IPS-11a (cell line): ENCODE results near the gene MYO1B.

ENCODE experiments used
- H3K4me3 ChIP-seq: one replicate; pipeline ENCODE4 v1.5.1; 2013; ENCODE audit warnings: low read depth, low read length, control low read depth

Gene MYO1B

DNA sequence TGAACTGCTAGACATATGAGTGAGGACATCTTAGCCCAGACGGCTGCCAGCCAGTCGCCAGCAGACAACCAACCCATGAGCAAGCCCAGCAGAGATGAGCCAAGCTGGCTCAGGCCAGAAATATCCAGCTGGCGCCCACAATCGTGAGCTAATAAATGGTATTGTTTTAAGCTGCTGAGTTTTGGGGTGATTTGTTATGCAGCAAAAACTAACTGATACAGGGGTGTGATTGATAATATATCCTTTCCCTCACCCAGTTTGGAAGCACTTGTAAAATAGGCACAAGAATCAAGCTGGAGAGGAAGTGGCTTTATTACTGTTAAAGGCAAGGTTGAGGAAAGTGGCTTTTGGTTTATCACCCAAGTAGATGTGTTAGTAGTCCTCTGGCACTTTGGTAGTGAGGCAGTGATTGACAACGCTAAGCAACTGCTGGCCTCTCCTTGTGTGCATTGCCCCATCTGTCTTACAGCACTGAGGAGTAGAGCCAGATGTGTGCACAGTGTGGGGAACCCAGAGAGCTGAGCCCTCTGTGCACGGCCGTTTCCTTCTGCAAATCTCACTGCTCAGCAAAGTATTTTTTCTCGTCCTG, 110.1 kb downstream of the MYO1B start:
- H3K4me3 ChIP-seq = no peak overlapping the region

DNA sequence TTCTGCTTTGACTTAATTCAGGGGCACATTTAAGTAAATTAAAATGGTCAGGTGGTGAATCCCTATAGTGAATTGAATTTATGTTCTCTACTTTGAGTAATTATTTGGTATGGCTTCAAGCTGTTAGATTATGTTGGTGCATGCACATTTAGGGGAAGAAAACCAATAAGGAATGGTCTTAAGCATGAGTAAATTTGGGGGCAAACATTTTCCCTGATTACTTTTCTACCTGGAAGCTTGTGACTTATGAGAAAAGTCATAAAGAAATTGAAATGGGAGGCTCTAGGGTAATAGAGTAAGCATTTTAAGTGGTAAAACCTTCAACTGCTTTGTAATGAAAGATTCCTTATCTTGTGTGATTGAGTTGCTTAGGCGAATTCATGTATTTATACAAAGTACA, 112.5 kb downstream of the MYO1B start:
- no peak overlapping the region for H3K4me3 ChIP-seq

DNA sequence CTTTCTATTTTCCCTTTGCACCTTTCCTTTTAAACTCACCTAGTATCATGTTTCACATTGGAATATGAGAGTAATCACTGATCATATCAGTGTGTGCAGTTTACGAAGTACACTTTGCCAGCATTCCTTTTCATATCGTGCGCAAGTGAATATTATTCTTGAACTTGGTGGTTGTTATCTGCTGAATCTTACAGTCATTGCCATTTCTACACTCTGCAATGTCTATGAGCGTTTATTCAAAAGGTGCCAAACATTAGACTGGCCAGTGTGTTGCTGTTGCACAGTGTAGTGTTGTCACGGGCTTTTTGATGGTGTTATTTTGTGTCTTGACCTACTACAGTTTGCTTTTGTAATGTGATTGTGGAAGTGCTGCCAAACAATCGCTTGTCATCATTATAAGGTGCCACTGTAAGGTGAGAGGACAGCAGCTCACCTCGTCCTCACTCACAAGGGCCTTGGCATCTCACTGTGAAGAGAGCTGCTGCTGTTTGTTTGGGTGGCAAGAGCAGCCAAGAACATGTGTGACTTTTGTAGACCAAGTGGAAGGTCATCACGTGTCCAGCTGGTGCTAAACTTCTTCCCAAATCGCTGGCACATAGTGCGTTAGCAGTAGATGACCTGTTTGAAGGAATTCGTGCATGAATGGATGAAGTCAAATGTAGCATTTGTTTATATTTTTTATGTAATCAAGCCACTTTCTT, 113.3 kb downstream of the MYO1B start:
- H3K4me3 ChIP-seq = no peak overlapping the region

DNA sequence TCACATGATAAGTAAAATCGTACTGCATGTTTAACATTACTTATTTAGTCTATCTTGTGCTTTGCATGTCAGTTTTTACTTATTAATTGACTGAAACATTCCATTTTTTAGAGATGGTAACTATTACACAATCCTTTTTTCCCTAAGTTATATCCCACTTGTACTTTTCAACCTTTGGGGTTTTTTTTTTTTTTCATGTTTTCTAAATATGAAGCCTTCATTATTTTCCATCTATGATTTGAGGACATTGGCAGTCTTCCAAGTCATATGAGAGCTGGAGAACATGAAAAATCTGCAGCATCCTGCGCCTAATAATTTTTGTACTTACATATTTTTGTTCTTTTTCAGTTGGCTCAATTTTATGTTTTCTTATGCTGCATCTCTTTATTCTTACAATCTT, 113.9 kb downstream of the MYO1B start:
- H3K4me3 ChIP-seq = no peak overlapping the region

DNA sequence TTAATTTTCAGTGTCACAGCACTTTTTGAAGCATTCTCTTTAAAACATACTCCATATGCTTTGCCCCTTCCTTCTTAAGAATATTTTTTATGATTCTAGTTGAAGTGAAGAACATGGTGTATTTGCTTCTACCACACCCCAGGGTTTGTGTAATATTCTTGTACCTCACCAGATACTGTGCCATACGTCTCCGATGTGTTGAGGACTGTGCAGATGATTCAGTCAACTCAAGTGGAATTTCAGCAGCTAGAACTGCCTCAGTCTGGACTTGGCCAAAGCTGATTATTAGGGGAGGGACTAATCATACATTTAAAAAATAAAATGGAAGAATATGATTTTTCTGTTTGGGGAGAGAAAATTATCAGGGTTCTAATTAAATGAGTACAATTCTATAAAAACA, 115.7 kb downstream of the MYO1B start:
- H3K4me3 ChIP-seq = no peak overlapping the region

DNA sequence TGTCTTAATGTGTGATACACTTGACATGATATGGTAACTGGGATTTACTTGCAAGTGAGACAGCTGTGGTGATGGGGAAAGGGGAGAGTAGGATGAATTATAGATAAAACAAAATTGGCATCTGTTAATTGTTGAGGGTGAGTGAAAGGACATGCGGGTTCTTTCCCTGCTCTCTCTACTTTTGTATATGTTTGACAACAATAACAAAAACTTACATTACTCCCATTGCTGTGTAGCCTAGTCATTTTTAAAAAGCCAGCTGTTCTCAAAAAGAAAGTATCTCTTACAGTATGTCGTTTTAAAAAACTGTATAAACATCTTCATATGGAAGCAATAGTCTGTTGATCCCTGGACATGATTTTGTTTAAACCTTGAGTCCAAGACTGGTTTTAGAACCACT, 117.6 kb downstream of the MYO1B start:
- no peak overlapping the region for H3K4me3 ChIP-seq

DNA sequence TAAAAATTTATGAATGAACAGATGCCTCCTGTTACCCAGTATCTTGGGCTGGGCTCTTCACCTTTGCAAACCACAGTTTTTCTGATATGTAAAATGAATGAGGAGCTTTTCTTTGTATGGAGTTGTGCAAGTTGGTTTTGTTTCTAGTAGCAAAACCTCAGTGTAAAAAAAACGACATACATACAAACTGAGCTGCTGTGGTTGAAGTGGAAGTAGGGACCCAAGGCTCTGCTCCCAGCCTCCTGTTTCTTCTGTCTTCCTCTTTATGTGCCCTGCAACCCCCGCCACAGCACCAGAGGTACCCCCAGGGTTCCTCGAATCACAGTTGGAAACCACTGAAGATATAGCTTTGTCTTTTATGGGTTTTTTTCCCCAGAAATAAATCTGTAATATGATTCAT, 118.1 kb downstream of the MYO1B start:
- no peak overlapping the region for H3K4me3 ChIP-seq

DNA sequence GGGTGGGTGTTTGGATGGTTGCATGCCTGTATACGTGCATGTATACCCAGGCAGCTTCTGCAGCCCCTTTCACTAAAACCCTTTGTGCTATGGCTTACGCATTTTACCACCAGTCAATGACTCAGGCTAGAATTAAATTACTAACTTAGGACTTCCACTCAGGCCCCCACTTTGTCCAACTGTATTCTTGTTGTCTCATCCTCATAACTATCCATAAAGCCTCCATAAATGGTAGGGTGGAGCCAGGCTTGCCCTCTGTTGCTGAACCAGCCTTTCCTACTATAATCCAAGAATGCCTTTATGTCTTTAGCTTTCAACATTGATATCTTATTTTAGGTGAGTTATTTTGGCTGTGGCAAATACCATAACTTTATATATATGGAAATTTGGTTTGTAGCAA, 119.9 kb downstream of the MYO1B start:
- H3K4me3 ChIP-seq = no peak overlapping the region

DNA sequence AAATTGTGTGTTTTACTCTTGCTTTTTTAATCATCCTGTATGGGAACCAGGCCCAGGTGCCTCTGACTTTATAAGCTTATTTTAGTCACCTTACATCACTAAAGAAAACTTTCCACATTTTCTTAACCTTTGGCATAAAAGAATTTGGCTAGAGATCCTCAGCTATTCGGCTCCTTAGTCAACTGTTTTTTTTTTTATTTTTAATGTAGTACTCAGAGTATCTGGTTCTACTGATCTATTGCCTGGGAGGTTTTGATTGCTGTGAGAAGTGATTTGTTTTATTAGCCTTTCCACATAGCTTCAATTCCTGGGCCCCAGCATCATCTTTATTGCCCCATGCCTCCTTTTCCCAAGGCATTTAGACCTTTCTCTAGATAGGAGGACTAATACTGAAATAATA, 121.0 kb downstream of the MYO1B start:
- H3K4me3 ChIP-seq = no peak overlapping the region

DNA sequence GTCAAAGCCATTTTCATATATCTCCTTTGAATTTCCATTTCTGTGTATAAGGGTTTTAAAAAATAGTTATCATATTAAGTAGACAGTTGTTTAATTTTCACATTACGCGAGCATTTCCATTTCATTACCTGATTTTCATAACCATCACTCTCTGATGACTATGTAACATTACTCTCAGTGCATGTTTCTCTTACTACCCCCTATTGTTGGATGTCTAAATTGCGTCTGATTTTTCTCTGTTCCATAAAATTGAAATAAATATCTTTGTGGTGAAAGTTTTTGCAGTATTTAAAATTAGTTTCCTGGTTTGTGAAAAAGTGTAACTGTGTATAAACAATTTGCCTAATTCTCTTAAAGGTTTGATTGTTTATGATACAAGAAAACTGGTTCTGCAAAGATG, 123.8 kb downstream of the MYO1B start:
- H3K4me3 ChIP-seq = no peak overlapping the region

DNA sequence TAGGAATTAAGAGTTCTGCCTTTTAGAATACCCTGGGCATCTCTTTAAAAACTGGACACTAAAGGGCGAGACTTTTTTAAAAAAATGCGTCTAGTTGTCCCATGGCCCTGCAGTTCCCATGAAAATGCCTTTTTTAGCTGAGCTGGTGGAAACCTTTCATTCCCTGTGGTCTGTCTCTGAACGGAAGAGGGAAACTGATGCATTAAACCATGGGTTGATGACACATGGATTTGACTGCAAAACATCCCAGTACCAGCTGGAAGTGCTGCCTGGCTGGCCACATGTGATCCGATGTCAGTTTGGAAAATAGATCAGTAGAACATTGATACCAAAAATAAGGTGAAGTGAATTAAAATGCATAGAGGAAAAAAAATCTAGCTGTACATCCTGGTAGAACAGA, 129.2 kb downstream of the MYO1B start:
- H3K4me3 ChIP-seq = no peak overlapping the region

DNA sequence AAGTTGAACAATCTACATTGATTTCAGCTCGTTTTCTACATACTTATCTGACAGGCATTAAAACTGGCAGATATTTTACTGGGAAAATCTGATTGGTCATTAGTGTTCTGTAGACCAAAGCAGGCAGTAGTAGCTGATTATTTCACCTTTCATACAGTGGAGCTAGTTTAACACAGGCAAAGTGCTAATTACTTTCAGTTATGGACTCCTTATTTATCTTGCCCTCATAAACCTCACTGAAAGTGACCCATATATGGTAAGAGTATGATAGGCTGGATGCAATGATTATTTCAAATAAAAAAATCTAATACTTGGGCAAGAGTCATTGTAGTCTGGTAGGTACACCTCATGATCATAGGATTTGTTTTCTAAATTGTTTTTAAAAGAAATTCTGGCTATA, 129.7 kb downstream of the MYO1B start:
- no peak overlapping the region for H3K4me3 ChIP-seq

DNA sequence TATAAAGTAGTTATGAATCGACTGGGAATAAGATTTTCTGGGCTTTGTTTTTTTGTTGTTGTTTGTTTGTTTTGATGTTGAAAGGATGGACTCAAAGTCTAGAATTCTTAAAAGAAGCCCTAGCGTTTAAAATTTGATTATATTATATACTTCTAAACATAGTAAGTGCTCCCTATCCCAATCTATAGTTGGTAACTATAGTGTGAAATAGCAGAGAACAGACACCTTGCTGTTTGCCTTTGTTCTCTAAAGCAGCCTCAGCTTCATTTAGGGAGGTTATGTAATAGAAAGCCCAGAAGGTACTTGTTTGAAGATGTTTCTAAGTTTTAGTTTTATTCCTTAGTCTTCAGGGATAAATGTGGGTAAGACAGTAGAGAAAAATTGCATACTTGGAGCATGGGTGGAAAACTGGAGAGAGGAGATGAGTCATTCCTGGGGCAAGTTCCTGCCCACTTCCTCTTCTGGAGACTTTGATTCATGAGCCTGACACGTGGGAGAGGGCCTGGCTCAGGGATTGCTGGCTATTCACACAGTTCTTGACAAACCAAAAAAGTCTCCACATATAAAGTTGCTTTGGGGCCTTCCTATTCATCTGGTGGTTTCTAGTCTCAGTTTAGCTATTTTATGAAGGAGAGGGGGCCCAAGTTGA, 131.9 kb downstream of the MYO1B start:
- no peak overlapping the region for H3K4me3 ChIP-seq

DNA sequence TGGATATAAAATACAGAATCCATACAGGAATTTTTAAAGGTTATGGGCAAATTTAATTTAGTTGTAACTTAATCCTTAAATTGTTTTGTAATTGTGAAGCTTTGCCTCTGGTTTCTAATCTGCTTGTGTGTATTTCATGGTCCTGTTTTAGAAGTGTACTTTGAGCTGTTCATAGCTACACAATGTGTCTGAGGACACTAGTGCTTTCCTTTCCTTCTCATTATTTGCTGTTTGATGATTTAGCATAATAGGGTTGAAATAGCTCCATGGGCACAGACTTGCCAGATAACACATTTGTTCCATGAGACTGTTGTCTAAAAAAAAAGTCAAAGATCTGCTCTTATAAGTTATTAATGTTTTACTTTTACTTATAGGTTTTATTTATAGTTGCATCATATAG, 134.2 kb downstream of the MYO1B start:
- H3K4me3 ChIP-seq = no peak overlapping the region

DNA sequence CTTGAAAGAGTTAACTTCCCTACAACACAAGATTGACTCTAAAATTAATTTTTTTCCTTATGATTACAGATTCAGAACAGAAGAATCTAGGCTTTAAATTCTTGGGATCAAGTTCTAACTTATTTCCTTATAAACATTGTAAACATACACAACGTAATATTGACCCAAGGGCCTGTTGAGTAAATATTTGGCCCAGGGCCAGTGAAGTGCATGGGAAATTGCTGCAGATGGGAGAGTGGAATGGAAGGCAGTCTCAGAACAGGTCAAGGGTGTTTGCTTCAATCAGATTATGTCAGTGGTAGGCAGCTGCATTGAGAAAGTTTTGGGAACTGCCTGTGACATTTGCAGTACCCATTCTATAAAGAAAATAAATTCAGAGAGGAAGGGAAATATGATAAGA, 137.6 kb downstream of the MYO1B start:
- no peak overlapping the region for H3K4me3 ChIP-seq

DNA sequence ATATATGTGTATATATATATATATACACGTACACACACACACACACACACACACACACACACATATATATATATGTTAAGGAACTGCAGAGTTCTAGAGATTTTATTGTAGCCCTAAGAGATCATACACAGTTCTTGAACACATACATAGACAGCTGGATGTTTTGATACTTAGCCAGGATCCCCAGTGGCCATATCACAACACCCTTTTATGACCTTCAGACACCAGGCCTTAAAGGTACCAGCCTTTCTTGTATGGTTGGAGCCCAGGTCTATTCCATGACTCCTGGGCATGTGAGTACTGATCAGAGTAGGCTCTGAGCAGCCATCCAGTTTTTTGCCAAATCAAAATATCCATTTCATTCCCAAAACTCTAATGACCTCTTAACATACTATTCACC, 138.3 kb downstream of the MYO1B start:
- no peak overlapping the region for H3K4me3 ChIP-seq

DNA sequence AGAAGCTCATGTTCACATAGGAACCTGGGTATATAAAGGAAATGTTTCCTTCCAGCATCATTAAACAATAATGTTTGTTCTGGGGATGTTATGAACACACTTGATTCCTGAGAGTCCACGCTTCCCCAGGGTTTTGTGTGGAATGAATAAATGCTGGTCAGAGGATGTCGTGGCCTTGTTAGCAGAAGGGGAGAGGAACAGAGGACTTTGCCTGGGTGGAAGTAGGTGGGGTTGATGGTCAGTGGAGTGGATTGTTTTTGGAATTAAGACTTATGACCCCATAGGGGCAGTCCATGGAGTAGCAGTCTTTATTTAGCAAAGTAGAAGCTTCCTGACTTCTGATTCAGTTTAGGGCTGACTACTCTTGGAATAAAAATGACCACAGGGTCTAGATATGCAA, 139.6 kb downstream of the MYO1B start:
- H3K4me3 ChIP-seq = no peak overlapping the region

DNA sequence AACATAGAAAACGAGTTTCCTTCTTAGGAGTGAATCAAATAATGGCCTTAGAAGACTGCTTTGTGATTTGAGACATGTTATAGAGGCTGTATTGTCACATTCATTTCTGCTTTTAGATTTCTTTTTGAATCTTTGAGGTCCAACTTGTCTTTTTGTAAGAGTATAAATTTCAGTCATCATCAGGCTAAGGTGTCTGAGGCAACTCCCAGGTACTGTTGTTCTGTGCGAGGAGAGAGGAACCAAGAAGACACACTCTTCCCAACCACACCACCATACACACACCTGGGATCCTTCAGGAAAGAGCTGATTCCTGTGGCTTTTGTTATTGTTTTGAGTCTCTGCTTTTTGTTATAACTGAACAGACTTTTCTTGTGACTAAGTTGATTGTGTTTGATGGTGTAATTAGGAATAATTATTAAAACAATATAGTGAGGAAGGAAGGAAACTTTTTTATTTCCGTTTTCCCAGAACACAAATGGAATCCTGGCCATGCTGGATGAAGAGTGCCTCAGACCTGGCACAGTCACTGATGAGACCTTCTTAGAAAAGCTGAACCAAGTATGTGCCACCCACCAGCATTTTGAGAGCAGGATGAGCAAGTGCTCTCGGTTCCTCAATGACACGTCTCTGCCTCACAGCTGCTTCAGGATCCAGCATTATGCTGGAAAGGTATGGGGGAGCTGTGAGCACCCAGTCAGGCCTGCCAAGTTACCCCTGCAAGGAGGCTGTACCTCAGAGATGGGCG, 140.4 kb downstream of the MYO1B start:
- no peak overlapping the region for H3K4me3 ChIP-seq

DNA sequence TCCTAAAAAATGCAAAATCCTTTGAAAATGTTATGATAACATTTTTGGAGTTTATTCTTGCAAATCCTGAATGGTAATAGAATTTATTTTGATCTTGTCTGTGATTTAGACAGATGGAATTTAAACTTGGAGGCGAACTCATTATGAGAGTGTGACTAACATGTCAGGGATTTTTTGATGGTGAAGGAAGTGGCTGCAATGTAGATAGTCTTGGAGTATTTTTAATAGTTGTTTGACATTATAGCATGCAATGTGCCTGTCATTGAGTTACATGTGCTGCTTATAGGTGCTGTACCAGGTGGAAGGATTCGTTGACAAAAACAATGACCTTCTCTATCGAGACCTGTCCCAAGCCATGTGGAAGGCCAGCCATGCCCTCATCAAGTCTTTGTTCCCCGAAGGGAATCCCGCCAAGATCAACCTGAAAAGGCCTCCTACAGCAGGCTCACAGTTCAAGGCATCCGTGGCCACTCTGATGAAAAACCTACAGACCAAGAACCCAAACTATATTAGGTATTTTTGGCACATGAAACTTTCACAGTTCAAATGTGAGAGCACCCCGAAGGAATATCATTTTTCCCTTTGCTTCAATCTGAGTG, 141.8 kb downstream of the MYO1B start:
- H3K4me3 ChIP-seq = no peak overlapping the region

DNA sequence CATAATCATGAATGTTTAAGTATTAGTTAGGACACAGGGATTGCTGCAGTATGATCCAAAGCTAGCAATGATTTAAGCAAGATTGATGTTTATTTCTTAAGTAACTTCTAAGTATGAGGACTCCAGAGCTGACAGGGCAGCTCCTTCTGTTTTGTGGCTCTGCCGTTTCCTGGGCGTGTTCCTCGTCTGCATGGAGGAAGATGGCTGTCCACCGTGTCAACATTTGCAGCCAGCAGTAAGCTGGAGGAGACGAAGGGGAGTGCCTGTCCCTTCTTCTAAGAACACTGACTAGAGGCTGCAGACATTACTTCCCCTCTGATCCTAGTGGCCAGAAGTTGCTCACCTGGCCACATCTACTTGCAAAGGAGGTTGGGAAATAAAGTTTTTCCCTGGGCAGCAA, 144.1 kb downstream of the MYO1B start:
- H3K4me3 ChIP-seq = no peak overlapping the region

DNA sequence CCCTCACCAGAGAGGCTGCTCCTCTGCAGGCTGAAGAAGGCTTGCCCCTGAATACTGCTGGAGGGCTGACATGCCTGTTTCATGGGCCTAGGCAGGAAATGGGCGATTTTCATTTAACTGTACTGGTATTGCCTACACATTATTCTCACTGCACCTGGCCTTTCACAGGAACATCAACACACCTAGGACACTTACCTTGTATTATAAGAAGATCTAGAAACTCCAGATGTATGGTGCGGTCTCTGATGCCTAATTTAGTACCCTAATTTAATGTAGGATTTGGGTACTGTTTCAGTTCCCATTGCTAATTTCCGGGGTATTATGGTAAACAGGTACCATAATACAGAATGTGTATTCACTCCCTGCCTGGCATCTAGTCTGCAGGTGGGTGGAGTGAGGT, 146.0 kb downstream of the MYO1B start:
- H3K4me3 ChIP-seq = no peak overlapping the region

DNA sequence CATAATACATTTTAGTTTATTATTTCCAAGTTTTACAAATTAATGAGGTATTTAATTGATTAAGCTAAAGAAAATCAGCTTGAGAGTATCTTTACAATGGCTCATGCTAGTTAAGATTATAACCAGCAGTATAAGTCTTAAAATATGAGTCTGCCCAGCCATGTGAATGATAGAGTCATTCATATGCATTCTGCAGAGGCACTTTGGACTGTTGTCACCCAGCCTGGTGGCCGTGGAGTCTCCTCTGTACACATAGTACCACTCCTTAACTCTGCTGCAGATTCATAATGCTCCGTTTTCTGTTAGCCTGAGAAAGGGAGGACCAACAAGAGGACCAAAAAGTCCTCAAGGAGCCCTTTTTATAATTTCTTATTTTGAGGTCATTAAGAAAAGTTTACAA, 148.8 kb downstream of the MYO1B start:
- no peak overlapping the region for H3K4me3 ChIP-seq
